NCI-H446 treated with DMSO at 0.1 percent for 48 hours (cell line): ENCODE results near the gene TIMM29.
A peak's percentile ranks its signal among the peaks of the same experiment; 100 is the strongest.

Experiments used
- DNase-seq: peaks from one replicate; lab custom pipeline; 2025; lab: John Stamatoyannopoulos, UW

TIMM29 gene

DNA sequence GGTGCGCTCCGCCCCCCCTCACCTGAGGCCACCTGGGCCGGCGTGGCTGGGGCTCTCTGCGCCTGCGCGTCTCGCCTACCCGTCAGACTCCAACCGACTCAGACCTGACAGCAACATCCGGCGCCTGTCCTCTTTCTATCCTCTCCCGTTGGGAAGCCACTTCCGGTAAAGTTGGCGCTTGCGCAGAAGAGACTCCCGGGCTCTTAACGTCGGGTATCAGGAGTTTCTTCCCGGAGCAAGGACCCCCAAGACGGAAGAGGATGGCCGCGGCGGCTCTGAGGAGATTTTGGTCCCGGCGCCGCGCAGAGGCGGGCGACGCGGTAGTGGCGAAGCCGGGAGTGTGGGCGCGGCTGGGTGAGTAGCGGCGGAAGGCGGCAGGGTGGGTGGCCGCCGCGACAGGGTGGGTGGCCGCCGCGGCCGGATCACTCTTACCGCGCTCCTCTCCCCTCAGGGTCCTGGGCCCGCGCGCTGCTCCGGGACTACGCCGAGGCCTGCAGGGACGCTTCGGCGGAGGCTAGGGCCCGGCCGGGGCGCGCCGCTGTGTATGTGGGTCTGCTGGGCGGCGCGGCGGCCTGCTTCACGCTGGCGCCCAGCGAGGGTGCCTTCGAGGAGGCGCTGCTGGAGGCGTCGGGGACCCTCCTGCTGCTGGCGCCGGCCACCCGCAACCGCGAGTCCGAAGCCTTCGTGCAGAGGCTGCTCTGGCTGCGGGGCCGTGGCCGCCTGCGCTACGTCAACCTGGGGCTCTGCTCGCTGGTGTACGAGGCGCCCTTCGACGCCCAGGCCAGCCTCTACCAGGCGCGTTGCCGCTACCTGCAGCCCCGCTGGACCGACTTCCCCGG is at the start of gene TIMM29, which contains the start of gene YIPF2:
TIMM29 (plus strand) TSS at position 249 of the 839 bp plus-strand sequence; CDS start at position 261, 12 bp downstream.
YIPF2 (minus strand) TSS at position 77 of the 839 bp plus-strand sequence. CDS start 229 bp downstream, outside the sequence.
- peak; percentile 96 for DNase-seq

DNA sequence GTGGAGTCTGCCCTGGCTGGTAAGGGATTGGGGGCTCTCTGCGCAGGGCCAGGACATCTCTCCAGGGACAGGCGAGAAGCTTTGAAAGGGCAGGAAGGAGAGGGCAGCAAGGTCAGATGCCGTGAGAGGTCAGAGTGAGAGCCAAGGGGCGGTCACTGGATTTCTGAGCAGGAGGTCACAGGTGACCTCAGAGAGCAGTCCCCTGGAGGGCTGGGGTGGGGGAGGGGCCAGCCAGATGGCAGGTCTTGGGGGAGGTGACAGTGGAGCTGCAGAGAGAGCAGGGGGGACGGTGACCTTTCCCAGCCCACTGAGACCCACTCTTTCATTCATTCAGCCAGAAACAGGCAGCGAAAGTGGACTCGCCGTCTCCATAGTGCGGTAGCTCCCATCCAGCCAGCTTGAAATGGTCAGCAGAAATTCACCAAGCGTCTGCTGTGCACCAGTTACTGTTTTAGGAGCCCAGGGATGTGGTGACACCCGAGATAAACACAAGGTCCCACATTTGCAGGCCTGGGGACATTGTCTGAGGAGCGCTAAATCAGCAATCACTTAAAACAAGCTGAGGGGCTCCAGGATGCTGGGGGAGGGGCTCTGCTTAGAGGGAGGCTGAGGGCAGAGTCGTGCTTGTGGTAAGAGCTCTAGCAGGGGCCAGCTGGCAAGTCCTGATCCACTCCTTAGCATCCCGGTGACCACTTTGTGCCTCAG is 47.1 kb upstream of the TIMM29 start:
- DNase-seq = no peak

DNA sequence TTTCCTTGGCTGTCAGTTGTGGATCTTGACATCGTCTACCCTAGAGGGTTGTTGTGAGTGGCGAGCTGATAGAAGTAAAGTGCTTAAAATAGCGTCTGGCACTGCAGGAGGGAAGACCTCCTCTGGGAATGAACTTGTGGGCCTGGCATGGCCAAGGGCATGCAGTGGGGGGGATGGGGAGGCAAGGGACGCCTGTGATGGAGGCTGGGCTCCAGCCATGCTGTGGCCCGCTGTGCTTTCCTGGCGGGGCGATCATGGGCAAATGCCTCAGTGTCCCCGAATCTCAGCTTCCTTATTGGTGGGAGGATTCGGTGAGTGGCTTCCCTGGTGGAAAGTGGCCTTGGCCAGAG is 46.5 kb upstream of the TIMM29 start:
- no peak for DNase-seq

DNA sequence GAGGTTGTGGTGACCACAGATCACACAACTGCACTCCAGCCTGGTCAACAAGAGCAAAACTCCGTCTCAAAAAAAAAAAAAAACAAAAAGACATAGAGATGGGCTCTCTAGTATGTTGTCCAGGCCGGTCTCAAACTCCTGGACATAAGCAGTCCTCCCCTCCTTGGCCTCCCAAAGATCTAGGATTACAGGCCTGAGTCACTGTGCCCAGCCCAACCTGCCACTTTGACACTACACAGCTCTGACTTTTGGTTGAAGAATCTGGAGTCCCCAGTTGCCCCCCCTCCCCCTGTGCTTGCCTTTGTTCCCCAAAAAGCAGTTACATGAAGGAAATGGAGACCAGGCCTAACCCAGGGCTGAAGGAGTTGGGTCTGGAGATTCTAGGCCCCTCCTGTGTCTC is 44.3 kb upstream of the TIMM29 start:
- DNase-seq = no peak

DNA sequence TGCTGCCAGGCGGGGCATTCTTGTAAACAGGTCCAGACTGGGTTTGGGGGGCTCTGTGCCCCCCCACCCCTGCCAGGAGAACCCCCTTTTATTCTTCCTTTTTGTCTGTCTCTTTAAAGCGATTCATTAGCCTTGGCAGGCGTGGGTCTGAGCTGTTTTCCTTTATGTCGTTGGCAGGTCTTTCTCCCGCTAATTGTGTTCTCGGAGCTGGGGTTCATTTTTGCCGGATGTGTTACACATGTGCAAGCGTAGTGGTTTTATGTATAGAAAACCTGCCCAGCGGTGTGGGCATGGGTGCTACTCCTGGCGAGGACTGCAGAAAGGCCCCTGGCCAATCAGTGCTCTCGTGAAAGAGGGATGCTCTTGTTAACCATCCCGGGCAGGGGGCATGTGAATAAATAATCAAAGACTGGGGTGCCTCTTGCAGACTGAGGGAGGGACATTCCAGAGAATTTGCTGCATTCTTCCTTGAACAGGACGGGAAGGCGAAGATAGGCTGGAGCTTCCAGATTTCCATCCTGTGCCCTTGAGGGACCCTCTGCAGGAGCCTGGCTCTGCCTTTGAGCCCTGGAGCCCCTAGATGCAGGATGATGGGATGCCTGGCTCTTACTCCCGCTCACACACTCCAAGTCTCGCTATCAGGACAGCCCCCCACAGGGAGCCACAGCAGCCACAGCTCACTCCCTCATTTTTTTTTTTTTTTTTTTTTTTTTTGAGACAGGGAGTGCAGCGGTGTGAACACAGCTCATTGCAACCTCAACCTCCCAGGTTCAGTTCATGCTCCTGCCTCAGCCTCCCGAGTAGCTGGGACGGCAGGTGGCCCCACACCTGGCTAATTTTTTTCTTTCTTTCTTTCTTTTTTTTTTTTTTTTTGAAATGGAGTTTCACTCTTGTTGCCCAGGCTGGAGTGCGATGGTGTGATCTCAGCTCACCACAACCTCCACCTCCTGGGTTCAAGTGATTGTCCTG is 43.1 kb upstream of the TIMM29 start:
- DNase-seq = no peak

DNA sequence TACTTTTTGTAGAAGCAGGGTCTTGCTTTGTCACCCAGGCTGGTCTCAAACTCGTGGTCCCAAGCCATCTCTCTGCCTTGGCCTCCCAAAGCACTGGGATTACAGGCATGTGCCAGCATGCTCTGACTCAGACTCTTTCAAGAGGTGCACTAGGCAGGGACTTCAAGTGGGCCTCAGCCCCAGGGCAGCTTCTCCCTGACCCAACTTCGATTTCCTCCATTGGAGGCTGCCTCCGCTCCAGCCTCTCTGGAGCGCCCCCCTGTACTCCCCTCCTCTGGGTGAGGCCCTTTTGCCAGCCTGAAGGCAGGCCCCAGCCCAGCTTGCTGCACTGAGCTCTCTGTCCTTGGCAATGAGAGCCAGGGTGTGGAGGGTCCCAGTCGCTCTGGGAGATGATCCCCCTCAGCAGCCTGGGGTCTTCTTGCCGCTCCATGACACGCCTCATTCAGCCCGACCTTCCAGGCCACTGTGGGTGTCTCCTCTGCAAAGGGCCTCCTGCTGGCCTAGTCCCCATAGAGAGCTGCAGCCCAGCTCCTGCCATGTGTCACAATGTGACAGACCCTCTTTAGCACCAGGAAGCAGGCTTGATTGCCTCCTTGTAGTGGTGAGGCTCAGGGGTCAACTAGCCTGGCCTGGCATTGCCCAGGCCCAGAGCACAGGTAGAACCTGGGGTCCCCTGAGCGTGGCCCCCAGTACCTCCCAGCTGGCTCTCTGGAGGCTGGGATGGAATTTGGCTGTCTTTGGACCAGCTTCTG is 40.8 kb upstream of the TIMM29 start:
- no peak for DNase-seq

DNA sequence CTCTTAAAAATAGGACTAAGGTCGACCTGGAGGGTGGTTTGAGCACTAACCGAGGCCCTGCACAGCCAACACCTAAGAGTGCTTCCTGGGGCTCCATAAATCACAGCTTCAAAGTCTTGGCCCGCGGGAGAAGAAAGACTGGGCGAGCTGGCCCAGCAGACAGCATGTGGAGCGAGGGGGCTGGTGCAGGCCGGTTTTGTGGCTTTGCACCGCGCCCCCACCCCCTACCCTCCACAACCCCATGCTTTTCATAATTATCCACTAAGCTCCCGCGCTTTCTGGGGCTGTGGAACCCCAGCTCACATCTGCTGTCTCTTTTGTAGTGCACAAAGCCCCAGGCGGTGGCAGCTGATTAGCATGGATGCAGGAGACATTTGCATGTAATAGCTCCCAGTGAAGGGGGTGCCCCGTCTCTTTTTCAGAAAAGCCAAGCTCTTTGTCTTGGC is 40.2 kb upstream of the TIMM29 start:
- DNase-seq = no peak

DNA sequence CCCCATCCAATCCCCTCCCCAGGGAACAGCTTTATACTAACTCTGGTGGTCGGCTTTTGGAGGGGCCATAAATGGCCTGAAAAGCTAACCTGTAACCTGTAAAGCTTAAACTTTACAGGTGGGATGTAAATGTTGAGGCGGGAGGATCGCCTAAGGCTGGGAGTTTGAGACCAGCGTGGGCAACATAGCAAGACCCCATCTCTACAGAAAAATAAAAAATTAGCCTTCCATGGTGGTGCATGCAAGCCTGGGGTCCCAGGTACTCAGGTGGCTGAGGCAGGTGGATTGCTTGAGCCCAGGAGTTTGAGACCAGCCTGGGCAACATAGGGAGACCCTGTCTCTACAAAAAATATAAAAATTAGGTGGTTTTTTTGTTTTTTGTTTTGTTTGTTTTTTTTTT is 38.7 kb upstream of the TIMM29 start:
- no peak for DNase-seq

DNA sequence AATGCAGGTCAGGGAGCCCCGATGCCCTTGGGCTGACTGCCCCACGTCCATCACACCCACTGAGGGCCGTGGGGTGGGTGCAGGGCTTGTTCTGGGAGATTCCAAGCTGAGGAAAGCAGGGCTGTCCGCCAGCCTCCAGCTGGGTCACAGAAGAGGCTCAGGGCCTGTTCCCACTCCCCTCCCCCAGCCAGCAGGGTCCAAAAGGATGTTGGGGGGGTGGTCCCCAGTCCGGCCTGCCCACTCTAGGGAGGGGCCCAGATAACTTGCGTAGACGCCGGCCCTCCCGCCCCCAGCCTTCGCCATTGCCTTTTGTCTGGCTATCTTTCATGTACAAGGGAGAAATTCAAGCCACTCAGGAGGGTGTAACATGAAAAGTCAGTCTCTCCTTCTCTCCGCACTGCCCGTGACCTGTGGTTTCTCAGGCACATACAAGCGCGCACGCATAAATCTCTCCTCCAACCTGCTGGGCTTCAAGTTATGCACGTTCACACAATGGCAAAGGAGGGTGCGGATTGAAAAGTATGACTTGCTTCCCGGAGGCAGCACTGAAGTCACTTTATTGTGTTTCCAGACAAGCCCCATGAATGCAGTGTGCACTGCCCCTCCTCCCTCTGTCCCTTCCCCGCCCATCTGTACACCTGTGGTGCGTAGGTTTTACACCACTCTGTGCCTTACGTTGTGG is 37.1 kb upstream of the TIMM29 start:
- DNase-seq = no peak

DNA sequence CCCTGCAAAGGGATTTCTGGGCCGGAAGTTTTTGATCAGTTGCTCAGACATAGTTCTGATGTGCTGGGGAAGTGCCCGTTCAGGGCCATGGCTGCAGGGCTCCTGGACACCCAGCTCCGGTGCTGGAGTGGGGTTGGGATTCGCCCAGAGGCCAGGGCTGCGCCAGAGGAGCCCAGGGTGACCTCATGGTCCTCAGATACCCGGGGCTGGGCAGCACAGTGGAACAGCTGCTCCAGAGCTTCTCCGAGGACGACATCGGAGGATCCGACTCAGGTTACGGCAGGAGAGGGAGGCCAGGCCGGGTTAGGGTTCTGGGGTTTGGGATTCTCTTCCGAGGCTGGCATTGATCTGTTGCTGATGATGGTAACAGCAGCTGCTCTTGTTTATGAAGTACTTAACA is 36.4 kb upstream of the TIMM29 start:
- DNase-seq = no peak

DNA sequence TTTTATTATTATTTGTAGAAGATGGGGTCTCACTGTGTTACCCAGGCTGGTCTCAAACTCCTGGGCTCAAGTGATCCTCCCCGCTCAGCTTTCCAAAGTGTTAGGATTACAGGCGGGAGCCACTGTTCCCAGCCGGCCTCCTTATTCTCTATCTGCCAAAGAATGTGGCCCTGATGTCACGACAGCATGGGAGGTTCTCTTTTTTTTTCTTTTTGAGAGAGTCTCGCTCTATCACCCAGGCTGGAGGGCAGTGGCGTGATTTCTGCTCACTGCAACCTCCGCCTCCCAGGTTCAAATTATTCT is 33.7 kb upstream of the TIMM29 start:
- no peak for DNase-seq

DNA sequence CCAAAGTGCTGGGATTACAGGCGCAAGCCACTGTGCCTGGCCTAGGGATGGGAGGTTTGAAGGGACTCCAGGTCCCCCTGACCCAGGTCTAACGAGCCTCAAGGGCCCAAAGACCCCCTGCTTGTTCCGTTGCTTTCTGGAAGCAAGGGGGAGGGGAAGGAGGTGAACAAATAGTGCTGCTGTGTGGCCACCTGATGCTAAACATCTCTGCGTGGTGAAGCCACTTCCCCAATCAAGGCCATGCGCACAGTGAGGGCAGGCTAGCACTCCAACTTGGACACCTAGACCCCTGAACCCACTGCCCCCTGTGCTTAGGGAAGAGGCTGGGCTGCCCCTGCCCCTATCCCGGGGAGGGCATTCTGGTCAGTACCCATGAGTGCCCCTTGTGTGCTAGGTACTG is 33.2 kb upstream of the TIMM29 start:
- DNase-seq = no peak

DNA sequence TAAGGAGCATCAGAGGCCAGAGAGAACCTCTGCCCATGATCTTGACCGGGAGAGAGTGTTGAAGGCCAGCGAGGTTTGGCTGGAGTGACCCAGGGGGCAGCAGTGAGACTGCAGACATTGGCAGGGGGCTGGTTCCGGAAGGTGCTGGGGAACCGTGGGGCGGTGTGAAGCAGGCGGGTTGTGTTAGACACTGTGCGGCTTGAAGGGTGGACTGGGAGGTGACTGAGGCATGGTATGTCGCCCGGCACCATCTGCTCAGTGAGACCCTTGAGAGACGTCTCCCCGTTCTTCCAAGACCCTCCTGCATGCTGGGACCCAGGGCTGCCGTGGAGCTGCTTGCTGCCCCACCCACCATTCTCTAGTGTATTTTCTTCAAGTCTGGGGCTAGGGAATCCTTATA is 32.7 kb upstream of the TIMM29 start:
- no peak for DNase-seq

DNA sequence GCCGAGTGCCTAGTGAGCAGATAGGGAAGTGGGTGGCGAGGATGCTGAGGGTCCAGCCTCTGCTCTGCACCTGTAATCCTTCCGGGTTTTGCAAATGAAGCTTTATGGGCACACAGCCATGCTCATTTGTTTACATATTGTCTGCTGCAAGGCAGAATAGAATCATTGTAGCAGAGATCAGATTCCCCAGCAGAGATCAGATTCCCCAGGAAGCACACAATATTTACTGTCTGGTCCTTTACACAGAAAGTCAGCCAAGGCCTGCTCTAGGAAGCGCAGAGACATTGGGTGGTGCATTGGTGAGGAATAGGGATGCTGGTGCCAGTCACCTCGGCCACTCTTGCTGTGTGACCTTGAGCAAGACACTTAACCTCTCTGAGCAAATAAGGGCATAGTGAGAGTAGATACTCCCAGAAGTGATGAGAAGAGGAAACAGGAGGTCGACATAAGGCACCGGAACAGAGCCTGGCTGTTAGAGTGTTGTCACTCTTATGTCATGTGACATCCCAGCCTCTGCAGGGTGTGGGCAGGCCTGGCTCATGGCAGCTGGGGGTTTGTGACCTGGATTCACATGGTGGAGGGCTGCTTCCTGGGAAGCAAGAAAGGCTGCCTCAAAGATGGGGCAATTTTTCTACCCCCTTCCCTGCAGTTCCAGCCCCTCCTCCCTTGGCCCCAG is 31.6 kb upstream of the TIMM29 start:
- no peak for DNase-seq

DNA sequence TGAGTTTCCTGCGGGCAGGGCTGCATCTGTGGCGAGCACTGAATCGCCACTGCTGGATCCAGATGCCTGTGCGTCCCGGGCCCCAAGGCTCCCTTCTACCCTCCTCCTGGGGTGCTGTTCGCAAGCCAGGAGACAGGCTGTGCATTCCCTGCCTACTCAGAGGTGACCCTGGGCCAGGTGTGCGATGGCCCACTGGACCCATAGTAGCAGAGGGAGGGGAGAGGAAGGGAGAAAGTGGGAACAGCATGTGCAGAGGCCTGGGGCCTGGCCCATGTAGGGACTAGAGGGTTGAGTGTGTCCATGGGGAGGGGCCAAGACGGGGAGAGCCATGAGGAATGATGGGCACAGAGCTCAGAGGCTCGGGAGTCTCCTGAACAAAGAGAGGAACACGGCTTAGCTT is 30.0 kb upstream of the TIMM29 start:
- no peak for DNase-seq

DNA sequence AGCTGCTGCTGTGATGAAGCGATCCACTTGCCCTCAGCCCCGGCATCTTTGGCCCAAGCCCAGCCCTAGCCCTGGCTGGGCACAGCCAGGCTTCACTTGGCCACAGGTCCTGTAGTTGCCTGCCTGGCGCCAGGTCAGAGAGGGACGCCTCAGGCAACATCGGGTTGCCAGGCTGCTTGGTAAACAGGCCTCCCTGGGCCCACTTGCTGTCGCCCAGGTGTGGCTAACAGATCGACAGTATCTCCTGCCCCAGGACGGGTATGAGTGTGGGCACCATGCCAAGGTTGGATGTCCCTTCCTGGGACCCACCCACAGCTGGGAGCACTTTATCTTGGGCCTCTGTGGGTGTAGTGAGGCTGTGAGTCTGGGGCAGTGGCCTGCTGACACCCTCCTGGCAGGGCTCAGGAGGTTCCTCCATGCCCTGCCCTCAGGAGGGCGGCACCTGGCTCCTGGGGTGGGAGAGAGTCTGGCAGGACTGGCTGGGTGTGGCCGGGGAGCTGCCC is 29.4 kb upstream of the TIMM29 start:
- DNase-seq = peak; percentile 23

DNA sequence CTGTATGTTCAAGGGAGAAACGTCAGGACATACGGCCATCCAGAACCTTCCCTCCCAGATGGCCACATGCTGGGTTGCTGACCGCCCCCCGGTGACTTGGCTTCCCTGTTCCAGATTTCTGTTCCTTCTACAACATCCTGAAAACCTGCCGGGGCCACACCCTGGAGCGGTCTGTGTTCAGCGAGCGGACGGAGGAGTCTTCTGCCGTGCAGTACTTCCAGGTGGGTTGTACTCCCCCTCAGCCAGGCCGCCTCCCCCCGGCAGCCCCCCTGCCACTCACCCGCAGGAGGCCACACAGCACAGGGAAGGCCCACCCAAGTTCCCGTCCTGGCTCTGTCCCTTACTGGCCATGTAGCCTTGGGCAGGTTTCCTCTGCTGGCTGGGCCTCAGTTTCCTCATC is 20.7 kb upstream of the TIMM29 start:
- DNase-seq = no peak

DNA sequence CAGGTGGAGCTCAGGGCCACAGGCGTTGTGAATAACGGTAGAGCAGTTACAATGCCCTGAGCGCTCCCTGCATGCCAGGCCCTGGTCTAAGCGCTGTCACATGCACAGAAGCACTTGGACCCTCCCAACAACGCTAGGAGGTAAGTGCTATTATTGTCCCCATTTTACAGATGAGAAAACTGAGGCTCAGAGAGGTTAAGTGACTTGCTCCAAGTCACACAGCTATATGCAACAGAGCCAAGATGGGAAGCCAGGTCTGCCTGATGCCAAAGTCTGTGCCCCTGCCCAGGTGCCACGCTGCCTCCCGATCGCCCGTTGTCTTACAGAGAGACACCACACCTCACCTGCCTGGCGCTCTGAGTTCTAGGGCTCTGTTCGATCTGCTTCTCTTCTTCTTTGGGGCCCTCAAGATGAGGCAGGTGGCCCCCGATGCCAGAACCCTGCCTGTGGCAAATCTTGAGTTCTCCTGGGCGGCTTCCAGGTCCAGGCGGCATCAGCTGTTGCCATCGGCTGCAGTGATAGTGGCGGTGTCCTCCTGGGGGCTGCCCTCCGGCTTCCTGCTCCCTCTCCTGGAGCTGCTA is 20.1 kb upstream of the TIMM29 start:
- DNase-seq = no peak

DNA sequence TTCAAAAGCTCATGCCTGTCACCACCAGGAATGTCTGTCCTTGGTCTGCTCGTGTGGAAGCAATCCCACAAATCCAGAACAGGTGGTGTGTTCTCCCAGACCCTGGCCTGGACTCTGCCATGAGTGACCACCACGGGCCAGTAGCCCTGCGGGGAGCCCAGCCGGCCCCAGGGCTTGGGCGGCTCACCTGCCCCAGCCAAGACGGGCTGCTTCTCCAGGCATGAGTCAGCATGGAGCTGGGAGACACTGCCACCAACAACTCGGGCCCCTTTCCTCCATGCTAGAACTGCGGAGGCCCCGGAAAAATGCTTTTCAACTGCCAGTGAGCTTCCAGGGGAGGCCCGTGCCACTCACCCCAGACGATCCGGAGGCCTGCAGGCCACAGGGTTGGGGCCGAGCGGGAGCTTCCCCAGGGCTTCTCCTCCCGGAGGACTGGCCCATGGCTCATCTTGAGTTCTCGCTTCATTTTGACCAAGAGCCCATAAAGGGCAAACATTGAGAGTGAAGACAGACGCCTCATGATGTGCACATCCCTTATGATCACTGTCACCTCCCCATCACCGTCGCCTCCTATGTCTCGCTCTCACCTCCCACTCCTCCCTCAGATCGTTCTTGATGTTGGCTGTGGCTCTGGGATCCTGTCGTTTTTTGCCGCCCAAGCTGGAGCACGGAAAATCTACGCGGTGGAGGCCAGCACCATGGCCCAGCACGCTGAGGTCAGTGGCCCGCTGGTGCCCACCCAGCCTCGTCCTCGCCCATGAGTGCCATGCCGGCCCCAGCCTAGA is 16.8 kb upstream of the TIMM29 start:
- DNase-seq = no peak
